NCI-H748 (cell line): ENCODE results near the gene EPB41L2.
"Not testable (repeated sequence)": the region's sequence is repeated elsewhere in the genome, so short reads cannot be mapped to it uniquely, and the experiment has no call there.

Source experiments
- DNase-seq: peaks from one replicate; lab custom pipeline; 2025; ENCODE audit not compliant: unreplicated experiment; lab: John Stamatoyannopoulos, UW

Gene EPB41L2

GRCh38 chr6:130920969-130921368, 142.1 kb downstream of the EPB41L2 start:
- no peak for DNase-seq

GRCh38 chr6:130918171-130918570, 144.9 kb downstream of the EPB41L2 start:
- no peak for DNase-seq

GRCh38 chr6:130915606-130916005, 147.4 kb downstream of the EPB41L2 start:
- not testable (repeated sequence) for DNase-seq

- DNase-seq: no peak
Measured at GRCh38 chr6:130913120-130913519, 149.9 kb downstream of the EPB41L2 start.

- no peak for DNase-seq
Measured at GRCh38 chr6:130912434-130912833, 150.6 kb downstream of the EPB41L2 start.

- no peak for DNase-seq
Measured at GRCh38 chr6:130908958-130909357, 154.1 kb downstream of the EPB41L2 start.

- no peak for DNase-seq
Measured at GRCh38 chr6:130908188-130908587, 154.9 kb downstream of the EPB41L2 start.

GRCh38 chr6:130907687-130908086, 155.4 kb downstream of the EPB41L2 start:
- DNase-seq: no peak

- DNase-seq: no peak
Measured at GRCh38 chr6:130906736-130907381, 156.2 kb downstream of the EPB41L2 start.

GRCh38 chr6:130903602-130904001, 159.4 kb downstream of the EPB41L2 start:
- no peak for DNase-seq

- no peak for DNase-seq
Measured at GRCh38 chr6:130903007-130903406, 160.0 kb downstream of the EPB41L2 start.

GRCh38 chr6:130900913-130901312, 162.1 kb downstream of the EPB41L2 start:
- no peak for DNase-seq

- no peak for DNase-seq
Measured at GRCh38 chr6:130896249-130896648, 166.8 kb downstream of the EPB41L2 start.

- DNase-seq: no peak
Measured at GRCh38 chr6:130895516-130895915, 167.5 kb downstream of the EPB41L2 start.

GRCh38 chr6:130893766-130894165, 169.3 kb downstream of the EPB41L2 start:
- no peak for DNase-seq

- no peak for DNase-seq
Measured at GRCh38 chr6:130893277-130893676, 169.8 kb downstream of the EPB41L2 start.

- DNase-seq: no peak
Measured at GRCh38 chr6:130890521-130890971, 172.5 kb downstream of the EPB41L2 start.

GRCh38 chr6:130889423-130889822, 173.6 kb downstream of the EPB41L2 start:
- DNase-seq: no peak

- no peak for DNase-seq
Measured at GRCh38 chr6:130888246-130888645, 174.8 kb downstream of the EPB41L2 start.

- DNase-seq: no peak
Measured at GRCh38 chr6:130886966-130887365, 176.1 kb downstream of the EPB41L2 start.

- DNase-seq: peak; percentile 62
Measured at GRCh38 chr6:130885392-130886192, 177.5 kb downstream of the EPB41L2 start.

GRCh38 chr6:130882370-130882769, 180.7 kb downstream of the EPB41L2 start:
- no peak for DNase-seq
